GM20431 (cell line): ENCODE data around the gene SERHL2.
"Not testable (repeated sequence)": the region's sequence is repeated elsewhere in the genome, so short reads cannot be mapped to it uniquely, and the experiment has no call there.

Experiments
- in situ Hi-C: fragments of 300-500 bp; cut with MseI, MboI; formaldehyde crosslinking; loops from one replicate; pipeline ENCODE4 v1.15.0; 2020; ENCODE audit warnings: low sequenced_read_pairs; ENCODE audit not compliant: unreplicated experiment

The SERHL2 gene, protein sequence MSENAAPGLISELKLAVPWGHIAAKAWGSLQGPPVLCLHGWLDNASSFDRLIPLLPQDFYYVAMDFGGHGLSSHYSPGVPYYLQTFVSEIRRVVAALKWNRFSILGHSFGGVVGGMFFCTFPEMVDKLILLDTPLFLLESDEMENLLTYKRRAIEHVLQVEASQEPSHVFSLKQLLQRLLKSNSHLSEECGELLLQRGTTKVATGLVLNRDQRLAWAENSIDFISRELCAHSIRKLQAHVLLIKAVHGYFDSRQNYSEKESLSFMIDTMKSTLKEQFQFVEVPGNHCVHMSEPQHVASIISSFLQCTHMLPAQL

DNA sequence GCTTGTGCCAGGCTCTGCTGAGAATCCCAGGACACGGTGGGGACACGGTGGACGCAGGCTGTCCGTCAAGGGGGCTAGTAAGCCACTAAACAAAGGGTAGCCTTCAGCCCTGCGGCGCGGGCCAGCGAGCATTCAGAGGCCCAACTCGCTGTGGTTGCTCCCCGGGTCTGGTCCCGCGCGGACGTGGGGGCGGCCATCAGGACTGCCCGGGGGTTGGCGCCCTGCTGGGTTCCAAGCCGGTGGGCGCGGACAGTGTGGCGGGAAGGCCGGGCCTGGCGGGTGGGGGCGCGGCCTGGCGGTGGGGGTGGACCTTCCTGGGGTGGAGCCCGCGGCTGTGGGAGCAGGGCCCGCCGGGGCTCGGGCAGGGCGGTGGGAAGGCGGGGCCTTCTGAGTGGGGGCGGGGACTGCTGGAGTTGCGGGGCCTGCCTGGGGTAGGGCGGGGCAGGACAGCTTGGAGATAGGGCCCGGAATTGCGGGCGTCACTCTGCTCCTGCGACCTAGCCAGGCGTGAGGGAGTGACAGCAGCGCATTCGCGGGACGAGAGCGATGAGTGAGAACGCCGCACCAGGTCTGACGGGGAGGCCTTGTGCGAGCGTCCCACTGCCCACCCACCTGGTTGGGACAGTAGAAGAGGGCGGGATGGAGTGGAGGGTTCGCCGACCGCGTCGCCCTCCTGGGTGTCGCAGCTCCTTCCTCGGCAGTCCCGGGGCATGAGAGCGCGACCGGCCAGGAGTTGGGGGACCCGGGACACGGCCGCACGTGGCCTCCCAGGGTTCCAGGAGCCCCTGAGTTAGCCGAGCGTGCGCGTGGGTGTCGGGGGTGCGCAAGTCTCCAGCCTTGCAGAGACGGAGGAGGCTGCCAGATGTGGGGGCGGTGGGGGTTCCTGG lies at the start of gene SERHL2:
SERHL2 (plus strand) TSS at position 482 of the 887 bp plus-strand sequence; CDS start at position 547, 65 bp downstream.
- in situ Hi-C loops: no loop called here

DNA sequence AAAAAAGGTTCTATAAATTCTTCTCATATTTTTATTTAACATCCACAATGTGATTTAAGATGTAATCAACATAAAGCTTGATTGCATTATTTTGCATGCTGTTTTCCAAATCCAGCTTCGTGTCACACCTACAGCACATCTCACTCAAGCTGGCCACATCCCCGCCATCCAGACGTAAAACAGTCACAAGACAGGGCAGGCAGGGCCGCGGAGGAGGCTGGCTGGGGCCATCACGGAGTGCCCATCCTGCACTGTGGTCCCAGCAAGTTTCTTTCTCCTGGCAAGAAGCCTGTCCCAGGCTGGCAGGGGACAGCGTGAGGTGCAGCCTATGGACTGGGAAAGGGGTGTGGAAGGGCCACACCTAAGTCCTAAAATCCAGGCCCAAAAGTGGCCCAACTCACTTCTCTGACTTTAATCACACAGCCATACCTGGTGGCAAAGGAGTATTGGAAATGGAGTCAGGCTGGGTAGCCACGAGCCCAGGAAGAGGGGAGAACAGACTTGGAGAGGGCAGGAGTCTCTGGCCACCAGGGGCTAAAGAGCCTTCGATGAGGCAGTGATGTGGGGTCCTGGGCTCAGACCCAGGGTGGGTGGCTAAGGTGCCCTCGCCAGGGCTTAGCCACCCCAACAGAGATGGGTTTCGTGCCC lies 45.3 kb upstream of the SERHL2 start:
- in situ Hi-C loops: not testable (repeated sequence)

GRCh38 chr22:42508975-42509364 lies 44.8 kb upstream of the SERHL2 start:
- in situ Hi-C loops: not testable (repeated sequence)

GRCh38 chr22:42509548-42509947 lies 44.2 kb upstream of the SERHL2 start:
- in situ Hi-C loops: no loop called here

- in situ Hi-C loops: no loop called here
Observed at GRCh38 chr22:42511401-42511891, 42.3 kb upstream of the SERHL2 start.

- in situ Hi-C loops: not testable (repeated sequence)
Observed at GRCh38 chr22:42512273-42512990, 41.3 kb upstream of the SERHL2 start.

DNA sequence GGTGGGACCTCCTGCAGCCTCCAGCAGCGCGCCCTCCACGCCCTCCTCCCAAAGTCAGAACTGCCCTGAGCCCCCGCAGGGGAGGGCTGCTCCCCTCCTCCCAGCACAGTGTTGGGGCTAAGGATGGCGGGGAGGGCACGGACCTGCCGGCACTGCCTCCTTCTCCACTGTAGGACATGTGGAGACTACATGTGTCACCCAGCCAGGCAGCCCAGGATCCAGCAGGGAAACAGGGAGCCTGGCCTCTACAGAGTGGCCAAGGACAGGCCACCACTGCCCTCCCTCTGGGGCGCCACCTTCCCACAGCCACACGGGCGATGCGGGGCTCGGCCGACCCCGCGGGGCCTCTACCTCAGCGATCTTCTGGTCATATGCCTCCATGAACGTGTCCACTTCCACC lies 39.4 kb upstream of the SERHL2 start:
- in situ Hi-C loops: not testable (repeated sequence)

- in situ Hi-C loops: not testable (repeated sequence)
Observed at GRCh38 chr22:42515304-42515703, 38.5 kb upstream of the SERHL2 start.

DNA sequence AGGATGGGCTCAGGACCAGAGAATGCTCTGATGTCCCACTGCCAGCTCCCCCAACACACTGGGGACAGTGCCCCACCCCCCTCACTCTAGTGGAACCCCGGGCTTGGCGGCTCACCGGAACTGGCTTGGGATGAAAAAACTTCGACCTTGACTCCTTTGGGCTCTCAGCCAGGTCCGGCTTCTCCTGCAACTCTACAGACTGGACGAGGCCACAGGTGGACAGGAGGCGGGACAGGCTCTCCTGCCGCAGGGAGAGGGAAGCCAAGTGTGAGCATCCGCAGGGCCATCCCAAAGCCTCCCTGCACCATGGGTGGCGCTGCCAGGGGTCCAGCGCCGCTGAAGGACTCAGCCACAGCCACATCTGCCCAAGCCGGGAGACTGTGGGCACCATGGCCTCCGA lies 37.9 kb upstream of the SERHL2 start:
- in situ Hi-C loops: no loop called here

- in situ Hi-C loops: not testable (repeated sequence)
Observed at GRCh38 chr22:42517103-42517502, 36.7 kb upstream of the SERHL2 start.

GRCh38 chr22:42518638-42519524 lies 34.9 kb upstream of the SERHL2 start:
- in situ Hi-C loops: not testable (repeated sequence)

- in situ Hi-C loops: no loop called here
Observed at GRCh38 chr22:42519525-42520401, 34.0 kb upstream of the SERHL2 start, which contains the start of gene RRP7A. Gene RRP7A, minus strand, starts transcription at chr22:42519796. Its CDS starts 10 bp downstream, at chr22:42519786.

DNA sequence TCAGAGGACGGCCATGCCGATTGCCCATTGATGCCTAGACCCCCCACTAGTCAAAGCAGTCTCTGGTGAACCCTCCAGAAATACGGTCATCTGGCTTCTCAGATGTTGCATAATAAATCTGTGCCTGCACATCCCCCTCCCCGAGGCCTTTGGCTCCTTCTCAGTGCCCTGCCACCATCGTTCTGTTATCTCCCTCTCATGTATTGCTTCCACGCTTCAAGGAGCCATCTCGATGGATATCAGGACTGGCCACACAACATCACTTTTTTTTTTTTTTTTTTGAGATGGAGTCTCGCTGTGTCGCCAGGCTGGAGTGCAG lies 32.6 kb upstream of the SERHL2 start:
- in situ Hi-C loops: no loop called here

DNA sequence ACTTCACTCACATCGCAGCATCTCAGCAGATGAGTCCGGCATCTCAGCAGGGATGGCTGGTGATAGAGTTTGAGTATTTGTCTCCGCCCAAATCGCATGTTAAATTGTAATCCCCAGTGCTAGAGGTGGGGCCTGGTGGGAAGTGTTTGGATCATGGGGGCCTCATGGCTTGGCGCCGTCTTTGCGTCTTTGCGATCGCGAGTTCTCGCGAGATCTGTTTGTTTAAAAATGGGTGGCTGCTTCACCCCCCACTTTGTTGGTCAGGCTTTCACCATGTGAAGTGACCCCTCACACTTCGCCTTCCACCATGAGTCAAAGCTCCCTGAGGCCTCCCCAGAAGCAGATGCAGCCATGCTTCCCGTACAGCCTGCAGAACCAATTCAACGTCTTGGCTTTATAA lies 31.2 kb upstream of the SERHL2 start:
- in situ Hi-C loops: no loop called here

DNA sequence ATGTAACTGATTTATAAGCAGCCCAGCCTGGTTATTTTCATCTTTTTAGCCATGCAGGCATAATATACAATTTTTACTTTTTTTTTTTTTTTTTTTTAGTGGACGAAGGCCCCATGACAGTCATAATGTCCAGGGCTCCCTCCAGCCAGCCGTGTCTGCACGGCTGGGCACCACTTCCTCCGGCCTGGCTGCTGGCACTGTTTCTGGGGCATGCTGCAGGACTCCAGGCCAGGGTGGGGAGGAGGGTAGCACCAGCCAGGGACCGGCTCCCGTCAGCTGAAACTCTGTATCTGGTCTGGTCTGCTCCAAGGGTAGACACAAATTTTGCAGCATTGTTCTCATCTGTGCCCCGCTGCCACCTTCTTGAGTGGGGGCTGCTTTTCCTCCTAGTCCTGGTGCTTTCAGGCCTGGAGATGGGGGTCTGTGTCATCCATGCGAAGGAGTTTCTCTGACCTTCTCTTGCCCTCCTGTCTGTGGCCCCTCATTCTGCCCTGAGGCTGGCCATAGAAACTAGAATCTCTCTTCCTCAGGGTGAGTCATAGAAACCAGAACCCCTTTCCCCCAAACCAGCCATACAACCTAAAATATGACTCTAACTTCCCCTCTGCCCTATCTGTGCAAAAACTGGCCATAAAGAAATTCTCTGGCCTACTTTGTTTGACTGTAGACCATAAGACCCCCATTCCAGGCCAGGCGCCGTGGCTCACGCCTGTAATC lies 25.0 kb upstream of the SERHL2 start:
- in situ Hi-C loops: no loop called here

DNA sequence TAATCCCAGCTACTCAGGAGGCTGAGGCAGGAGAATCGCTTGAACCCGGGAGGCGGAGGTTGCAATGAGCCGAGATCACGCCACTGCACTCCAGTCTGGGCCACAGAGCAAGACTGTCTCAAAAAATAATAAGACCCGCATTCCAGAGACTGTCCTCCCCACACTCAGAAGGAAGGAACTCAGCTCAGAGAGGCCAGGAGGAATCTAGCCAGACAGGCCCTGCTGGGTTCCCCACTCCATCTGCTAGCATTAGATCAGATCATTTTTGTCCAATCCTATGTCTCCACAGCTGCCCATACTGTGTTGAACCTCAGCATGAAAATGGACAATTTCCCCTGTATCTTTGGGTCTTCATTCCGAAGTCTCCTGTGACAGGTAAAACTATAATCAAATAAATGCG lies 24.3 kb upstream of the SERHL2 start:
- in situ Hi-C loops: not testable (repeated sequence)

- in situ Hi-C loops: not testable (repeated sequence)
Observed at GRCh38 chr22:42531401-42532084, 22.2 kb upstream of the SERHL2 start.
